Common myeloid progenitor, CD34-positive (primary cell): Measurements from ENCODE around the gene DGCR8.
A peak's percentile ranks its signal among the peaks of the same experiment; 100 is the strongest.
"Not testable (repeated sequence)": the region's sequence is repeated elsewhere in the genome, so short reads cannot be mapped to it uniquely, and the experiment has no call there.

ENCODE experiments used
- CTCF ChIA-PET: fragments of 350-600 bp; sonication (Branson Sonifier 250); formaldehyde crosslinking; loops from one replicate; lab custom pipeline; 2021; ENCODE audit warnings: antibody characterized with exemption; lab: Charles Lee
- POLR2A ChIA-PET: fragments of 350-600 bp; sonication (Branson Sonifier 250); formaldehyde crosslinking; loops from one replicate; lab custom pipeline; 2021; ENCODE audit warnings: antibody characterized with exemption; lab: Charles Lee
- DNase-seq, 3 donors: peaks; one replicate each; pipeline versions ENCODE4 v3.0.0 to v3.0.0-alpha.2; 2013
- H3K27ac ChIP-seq, 2 experiments: 1 replicate in 1 of 2; 2 replicates in 1 of 2; pipeline ENCODE4 v1.7.0; 2013; ENCODE audit warnings: inconsistent platforms in 2 of 2, low read length in 2 of 2, mild to moderate bottlenecking in 2 of 2, low read depth in 1 of 2, moderate library complexity in 1 of 2; ENCODE audit not compliant: severe bottlenecking in 2 of 2, insufficient read depth in 1 of 2, poor library complexity in 1 of 2
- H3K27me3 ChIP-seq, 5 experiments: replicated peaks in 2 of 5; 1 replicate in 3 of 5; 2 replicates in 2 of 5; pipeline versions ENCODE4 v1.6.1 to v1.7.0; 2013; ENCODE audit warnings: low read length in 4 of 5, mild to moderate bottlenecking in 2 of 5, moderate library complexity in 2 of 5, inconsistent platforms in 1 of 5; ENCODE audit not compliant: insufficient read depth in 5 of 5, control insufficient read depth in 4 of 5
- H3K36me3 ChIP-seq, 4 experiments: 1 replicate in 2 of 4; 2 replicates in 2 of 4; pipeline versions ENCODE4 v1.6.1 to v1.7.0; 2013; ENCODE audit warnings: low read length in 3 of 4, control low read depth in 1 of 4, mild to moderate bottlenecking in 1 of 4; ENCODE audit not compliant: control insufficient read depth in 4 of 4, insufficient read depth in 4 of 4
- H3K4me1 ChIP-seq, 4 experiments: 1 replicate in 3 of 4; 2 replicates in 1 of 4; pipeline versions ENCODE4 v1.6.1 to v1.7.1; 2013; ENCODE audit warnings: low read length in 3 of 4, mild to moderate bottlenecking in 3 of 4, control low read depth in 1 of 4, inconsistent platforms in 1 of 4, moderate library complexity in 1 of 4; ENCODE audit not compliant: control insufficient read depth in 4 of 4, insufficient read depth in 4 of 4; ENCODE audit errors: control extremely low read depth in 1 of 4
- H3K4me3 ChIP-seq, 7 experiments: 1 replicate in 4 of 7; 2 replicates in 3 of 7; pipeline versions ENCODE4 v1.5.1 to v1.7.0; 2013; ENCODE audit warnings: mild to moderate bottlenecking in 7 of 7, low read length in 6 of 7, moderate library complexity in 6 of 7, inconsistent platforms in 2 of 7, low read depth in 2 of 7, control low read depth in 1 of 7; ENCODE audit not compliant: insufficient read depth in 4 of 7, control insufficient read depth in 1 of 7; ENCODE audit errors: extremely low read depth in 1 of 7
- H3K9me3 ChIP-seq, 5 experiments: 1 replicate in 4 of 5; 2 replicates in 1 of 5; pipeline versions ENCODE4 v1.6.1 to v1.7.1; 2013; ENCODE audit warnings: low read length in 4 of 5, mild to moderate bottlenecking in 2 of 5, inconsistent platforms in 1 of 5, low read depth in 1 of 5, moderate library complexity in 1 of 5; ENCODE audit not compliant: control insufficient read depth in 4 of 5, insufficient read depth in 2 of 5; ENCODE audit errors: control extremely low read depth in 1 of 5
- WGBS: methylation state at CpG from one replicate; pipeline ENCODE4 v1.1.5; 2013; ENCODE audit not compliant: insufficient coverage; 5-methylcytosine and 5-hydroxymethylcytosine counted together

DGCR8 gene

DNA sequence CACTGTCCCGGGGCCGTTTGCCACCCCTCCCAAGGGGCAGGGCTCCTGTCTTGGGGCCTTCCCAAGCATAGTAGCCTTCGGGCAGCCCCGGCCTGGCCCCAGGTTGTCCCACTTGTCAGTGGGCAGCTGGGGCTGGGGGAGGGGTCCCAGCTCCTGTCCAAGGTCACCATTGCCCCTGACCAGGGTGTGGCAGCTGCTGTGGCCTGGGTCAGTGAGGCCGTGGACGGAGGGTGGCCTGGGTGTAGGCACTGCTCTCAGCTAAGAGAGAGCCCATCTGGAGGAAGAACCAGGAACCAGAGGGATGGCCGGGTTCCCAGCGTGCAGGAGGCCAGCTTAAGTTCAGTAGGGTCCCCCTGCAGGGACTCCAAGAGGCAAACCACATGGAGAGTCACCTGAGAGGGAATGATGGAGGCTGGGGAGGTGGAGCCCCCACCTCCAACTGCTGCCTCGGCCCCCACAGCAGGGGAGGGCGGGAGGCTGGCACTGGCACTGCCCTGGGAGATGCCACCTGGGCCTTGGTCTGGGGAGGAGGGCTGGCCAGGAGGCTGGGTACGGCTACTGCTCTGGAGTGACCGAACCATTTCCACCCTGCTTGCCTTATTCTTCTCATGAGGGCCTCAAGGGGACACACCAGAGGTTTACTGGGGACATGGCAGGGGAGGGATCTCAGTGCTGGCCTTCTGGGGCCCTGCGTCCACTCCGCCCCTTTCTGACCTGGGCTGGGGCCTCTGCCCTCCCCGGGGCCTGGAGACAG lies 77.6 kb downstream of the DGCR8 start:
- Histone ChIP-seq H3K27me3 (no peaks in the 10 kb centered on the region), H3K27ac (peak overlapping the region in 1 of 2 experiments; percentile 82), H3K36me3 (no peaks in the 10 kb centered on the region), H3K4me1 (peaks cover 0 to 76% (median 57%) of the 10 kb centered on the region in 4 experiments), H3K4me3 (peak overlapping the region in 1 of 7 experiments; percentile 13), H3K9me3 (no peaks in the 10 kb centered on the region)
- ChIA-PET CTCF (interaction anchor here (0.7 to 2.0 kb wide), 21 partner anchors 9 to 307 kb away, joined by 3 to 18 read pairs (median 4); no protein-coding TSS in a partner anchor), POLR2A (interaction anchor here (1.4 kb wide), 1 partner anchor 82 kb away, joined by 5 read pairs; no protein-coding TSS in a partner anchor)
- no peak for DNase-seq
- 78% methylated on average over 8 of the region's 15 CpGs for whole genome bisulfite sequencing

DNA sequence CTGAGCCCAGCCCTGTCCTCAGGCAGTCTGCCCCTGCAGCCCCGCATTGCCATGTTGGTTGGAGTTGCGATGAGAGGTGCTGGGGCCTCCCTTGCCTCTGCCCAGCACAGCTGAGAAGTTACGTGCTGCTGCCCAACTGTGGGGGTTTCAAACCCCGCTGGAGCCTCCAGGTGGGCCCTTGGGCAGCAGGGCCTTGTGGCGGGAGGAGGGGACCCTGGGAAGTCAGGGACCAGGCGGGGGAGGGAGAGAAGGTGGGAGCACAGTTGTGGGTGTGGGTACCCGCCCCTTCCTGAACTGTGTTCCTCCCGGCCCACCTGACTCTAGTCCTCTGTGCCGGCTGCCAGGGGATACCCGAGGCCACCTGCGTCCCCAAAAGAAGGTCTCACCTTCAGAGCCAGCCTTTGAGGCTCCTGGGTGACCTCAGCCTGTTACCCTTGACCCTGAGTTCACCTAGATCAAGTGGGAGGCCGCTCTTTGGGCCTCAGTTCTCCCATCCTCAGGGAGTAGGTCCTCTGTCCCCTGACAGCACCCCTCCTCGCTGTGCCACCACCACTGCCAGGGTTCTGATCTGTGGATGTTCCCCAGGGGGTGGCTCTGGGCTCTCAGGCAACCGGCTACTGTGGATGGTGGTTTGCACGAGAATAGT lies 78.5 kb downstream of the DGCR8 start:
- Histone ChIP-seq H3K36me3 (no peaks in the 10 kb centered on the region), H3K27ac (peak overlapping the region; percentile 68 to 82), H3K4me1 (peaks cover 0 to 76% (median 57%) of the 10 kb centered on the region in 4 experiments), H3K9me3 (no peaks in the 10 kb centered on the region), H3K4me3 (peak overlapping the region in 2 of 7 experiments; percentile 4 to 43), H3K27me3 (no peaks in the 10 kb centered on the region)
- CTCF ChIA-PET, result interaction anchor here (0.9 to 2.4 kb wide), 5 partner anchors 9 to 127 kb away, joined by 3 to 18 read pairs (median 5); no protein-coding TSS in a partner anchor
- POLR2A ChIA-PET, result interaction anchor here (1.2 kb wide), 1 partner anchor 80 kb away, joined by 6 read pairs; no protein-coding TSS in a partner anchor
- 29% methylated on average over 10 of the region's 15 CpGs for WGBS
- peak in 2 of 3 donors; percentile 47 to 58 for DNase-seq

- Histone ChIP-seq H3K36me3 (no peaks in the 10 kb centered on the region), H3K4me3 (peak overlapping the region in 4 of 7 experiments; percentile 4 to 50 (median 14)), H3K9me3 (no peaks in the 10 kb centered on the region), H3K4me1 (peaks cover 0 to 76% (median 57%) of the 10 kb centered on the region in 4 experiments), H3K27ac (peak overlapping the region; percentile 68 to 82), H3K27me3 (no peaks in the 10 kb centered on the region)
- peak; percentile 62 to 98 (median 98) for DNase-seq
- 0% methylated on average over 6 of the region's 9 CpGs for WGBS
- POLR2A ChIA-PET, result interaction anchor here (1.2 kb wide), 1 partner anchor 79 kb away, joined by 6 read pairs; no protein-coding TSS in a partner anchor
- CTCF ChIA-PET, result interaction anchor here (0.9 to 2.4 kb wide), 4 partner anchors 9 to 126 kb away, joined by 3 to 15 read pairs (median 4); no protein-coding TSS in a partner anchor
Measured at GRCh38 chr22:20159076-20159475, 79.0 kb downstream of the DGCR8 start.

DNA sequence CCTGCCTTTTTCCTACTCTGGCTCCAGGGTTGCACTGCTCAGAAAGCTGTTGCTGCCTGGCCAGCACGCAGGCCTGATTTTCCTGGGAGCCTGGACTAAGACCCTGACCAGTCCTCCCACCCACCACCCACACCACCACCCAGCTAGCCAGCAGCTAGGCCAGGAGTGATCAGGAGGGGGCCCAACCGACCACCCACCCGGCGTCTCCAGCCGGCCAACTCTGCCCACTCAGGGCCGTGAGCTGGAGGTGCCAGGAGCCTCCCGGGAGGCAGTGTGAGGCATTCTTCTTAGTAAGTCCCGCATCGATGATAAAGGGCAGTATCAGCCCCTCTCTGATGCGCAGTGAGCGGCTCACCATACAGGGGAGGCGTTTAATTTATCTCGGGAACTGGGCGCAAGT lies 79.5 kb downstream of the DGCR8 start:
- ChIA-PET POLR2A (interaction anchor here (1.2 kb wide), 1 partner anchor 79 kb away, joined by 6 read pairs; no protein-coding TSS in a partner anchor), CTCF (interaction anchor here (0.9 to 2.4 kb wide), 4 partner anchors 8 to 125 kb away, joined by 3 to 15 read pairs (median 4); no protein-coding TSS in a partner anchor)
- Histone ChIP-seq H3K4me3 (peak overlapping the region in 4 of 7 experiments; percentile 4 to 50 (median 14)), H3K27ac (peak overlapping the region; percentile 68 to 82), H3K4me1 (peaks cover 0 to 73% (median 57%) of the 10 kb centered on the region in 4 experiments)
- H3K27me3 ChIP-seq, DNase-seq, H3K9me3 ChIP-seq, H3K36me3 ChIP-seq: not testable (repeated sequence)
- no CpG with 5 or more reads among the region's 14 CpGs for WGBS

GRCh38 chr22:20160041-20160440 lies 80.0 kb downstream of the DGCR8 start:
- peak in 2 of 3 donors; percentile 32 to 33 for DNase-seq
- WGBS, result 90% methylated on average over 6 of the region's 10 CpGs
- CTCF ChIA-PET, result interaction anchor here (1.7 to 2.4 kb wide), 2 partner anchors 79 to 81 kb away, joined by 5 to 15 read pairs; no protein-coding TSS in a partner anchor
- Histone ChIP-seq H3K4me3 (no peak overlapping the region), H3K4me1 (peaks cover 0 to 71% (median 57%) of the 10 kb centered on the region in 4 experiments), H3K27ac (peak overlapping the region in 1 of 2 experiments; percentile 25), H3K9me3 (no peaks in the 10 kb centered on the region), H3K27me3 (no peaks in the 10 kb centered on the region), H3K36me3 (no peaks in the 10 kb centered on the region)
- POLR2A ChIA-PET, result no interaction called here
